Hindlimb muscle (tissue), 1 donor: ENCODE results near the gene SCN1B. TPM values are rescaled to one million over a fixed set of nuclear protein-coding genes. Genes with fewer than 3 reads are reported as not detected.

Source experiments
- DNase-seq: peaks from one replicate; pipeline ENCODE4 v3.0.0-alpha.2; 2013
- polyA plus RNA-seq: library from polyadenylated mRNA; unstranded; fragments of 120-200 nt; gene quantifications from one replicate; pipeline ENCODE4 v1.2.1, GENCODE V29; 2013; ENCODE audit not compliant: insufficient read length

SCN1B gene
- polyA plus RNA-seq, 1 donor: 7.2 TPM

DNA sequence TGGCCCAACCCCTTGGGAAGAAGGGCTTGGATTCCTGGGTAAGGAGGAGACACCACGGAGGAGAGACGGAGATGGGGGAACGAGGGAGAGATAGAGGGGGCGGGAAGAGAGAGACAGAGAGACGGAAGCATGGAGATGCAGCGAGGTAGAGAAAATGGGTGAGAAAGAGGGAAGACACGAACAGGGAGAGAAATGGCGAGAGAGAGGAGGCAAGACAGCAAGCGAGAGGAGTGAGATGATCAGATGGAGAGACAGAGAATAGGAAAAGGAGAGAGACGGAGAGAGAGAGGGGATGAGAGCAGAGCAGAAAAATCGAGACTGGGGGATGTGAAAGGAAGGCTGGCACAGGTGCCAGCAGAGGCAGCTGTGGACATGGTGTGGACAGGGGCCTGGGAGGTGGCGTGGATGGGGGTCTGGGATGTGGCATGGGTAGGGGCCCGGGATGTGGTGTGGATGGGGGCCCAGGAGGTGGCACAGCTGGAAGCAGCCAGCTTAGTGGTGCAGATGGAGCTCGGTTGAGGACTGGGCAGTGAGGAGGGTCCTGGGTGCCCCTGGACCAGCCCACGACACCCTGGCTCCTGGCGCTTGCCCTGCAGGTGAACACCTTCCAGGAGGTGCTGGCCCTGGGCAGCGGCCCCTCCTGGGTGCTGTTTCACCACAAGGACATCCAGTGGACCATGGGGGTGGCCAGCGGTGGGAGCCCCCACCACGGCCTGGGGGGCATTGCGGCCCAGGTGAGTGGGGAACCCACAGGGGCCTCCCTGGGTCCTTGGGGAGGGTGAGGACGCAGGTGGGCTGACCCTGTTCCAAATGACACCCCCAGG is 45.1 kb downstream of the SCN1B start:
- DNase-seq: no peak

DNA sequence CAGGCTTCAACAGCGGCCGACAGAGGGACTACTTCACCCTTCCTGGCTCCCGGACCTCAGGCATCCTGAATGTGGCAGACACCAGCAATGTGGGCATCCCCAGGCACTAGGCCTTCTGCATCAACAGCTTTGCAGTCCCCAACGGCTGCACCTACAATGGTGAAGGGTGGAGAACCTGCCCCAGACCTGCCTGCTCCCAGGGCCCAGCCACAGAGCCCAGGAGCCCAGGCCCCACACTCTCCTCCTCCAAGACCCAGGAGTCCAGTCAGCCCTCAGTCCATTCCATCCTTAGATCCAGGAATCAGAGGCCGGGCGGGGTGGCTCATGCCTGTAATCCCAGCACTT is 45.7 kb downstream of the SCN1B start:
- DNase-seq: no peak

DNA sequence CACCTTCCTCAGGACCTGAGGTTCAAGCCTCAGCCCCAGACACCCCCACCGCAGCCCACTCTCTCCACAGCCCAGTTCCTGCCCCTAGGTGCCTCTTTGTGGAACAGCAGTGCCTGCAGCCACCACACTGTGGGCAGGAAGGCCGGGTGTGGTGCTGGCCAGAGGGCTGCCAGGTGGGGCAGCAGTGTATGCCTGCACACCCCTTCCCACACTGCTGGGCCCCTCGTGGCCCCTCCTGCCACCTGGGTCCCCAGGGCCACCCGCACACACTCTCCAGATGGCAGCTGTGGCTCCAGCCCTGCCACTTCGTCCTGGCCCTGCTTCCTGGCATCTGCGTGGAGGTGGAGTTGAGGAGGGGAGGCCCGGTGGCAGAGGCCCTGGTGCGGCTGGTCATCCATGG is 46.4 kb downstream of the SCN1B start:
- no peak for DNase-seq

DNA sequence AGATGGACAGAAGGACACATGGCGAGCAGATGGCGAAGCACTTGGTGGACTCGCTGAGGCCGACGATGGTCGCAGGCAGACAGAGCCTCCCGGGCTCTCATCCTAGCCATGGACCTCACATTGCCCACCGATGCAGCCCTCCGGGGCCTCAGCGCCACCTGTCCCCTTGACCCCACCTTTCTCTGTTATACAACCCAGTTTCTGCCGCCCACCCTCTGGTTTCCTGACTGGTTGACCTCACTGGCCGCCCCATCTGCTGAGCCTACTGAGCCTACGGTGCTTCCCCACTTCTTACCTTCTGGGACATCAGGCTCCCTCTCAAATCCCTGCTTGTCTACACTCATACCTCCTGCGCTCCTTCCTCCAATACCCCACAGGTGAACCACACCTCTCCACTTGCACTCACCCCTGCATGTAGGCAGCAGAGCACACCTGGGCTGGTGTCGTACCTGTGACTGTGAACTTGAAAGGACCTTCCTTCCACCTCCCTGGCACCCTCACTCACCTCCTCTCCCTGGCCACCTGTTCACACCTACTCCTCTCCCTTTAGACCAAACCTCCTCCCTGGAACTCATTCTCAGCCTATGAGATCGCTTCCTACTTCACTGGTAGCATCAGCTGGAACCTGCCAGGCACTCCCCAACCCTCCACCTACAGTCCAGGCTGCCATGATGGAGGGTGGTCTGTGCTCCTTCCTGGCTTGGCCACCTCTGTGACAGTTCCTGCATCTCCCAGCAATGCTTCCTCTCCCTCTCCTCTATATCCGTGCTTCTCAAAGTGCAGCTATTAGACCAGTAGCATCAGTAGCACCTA is 47.3 kb downstream of the SCN1B start:
- DNase-seq: no peak

DNA sequence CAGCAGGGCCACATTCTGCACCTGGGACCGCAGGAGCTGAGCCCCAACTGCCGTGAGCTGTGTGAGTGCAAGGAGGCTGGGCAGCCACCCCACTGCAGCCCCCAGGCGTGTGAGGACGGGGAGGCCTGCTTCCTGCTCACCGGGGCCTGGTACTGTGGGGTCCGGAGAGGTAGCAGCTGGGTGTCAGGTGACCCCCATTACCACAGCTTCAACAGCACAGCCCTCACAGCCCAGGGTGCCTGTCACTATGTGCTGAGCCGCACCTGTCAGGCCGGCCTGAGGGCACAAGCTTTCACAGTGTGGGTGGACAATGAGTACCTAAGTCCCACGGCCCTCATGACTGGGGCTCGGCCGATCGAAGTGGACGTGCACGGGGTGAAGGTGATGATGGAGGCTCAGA is 49.6 kb downstream of the SCN1B start:
- DNase-seq: no peak

DNA sequence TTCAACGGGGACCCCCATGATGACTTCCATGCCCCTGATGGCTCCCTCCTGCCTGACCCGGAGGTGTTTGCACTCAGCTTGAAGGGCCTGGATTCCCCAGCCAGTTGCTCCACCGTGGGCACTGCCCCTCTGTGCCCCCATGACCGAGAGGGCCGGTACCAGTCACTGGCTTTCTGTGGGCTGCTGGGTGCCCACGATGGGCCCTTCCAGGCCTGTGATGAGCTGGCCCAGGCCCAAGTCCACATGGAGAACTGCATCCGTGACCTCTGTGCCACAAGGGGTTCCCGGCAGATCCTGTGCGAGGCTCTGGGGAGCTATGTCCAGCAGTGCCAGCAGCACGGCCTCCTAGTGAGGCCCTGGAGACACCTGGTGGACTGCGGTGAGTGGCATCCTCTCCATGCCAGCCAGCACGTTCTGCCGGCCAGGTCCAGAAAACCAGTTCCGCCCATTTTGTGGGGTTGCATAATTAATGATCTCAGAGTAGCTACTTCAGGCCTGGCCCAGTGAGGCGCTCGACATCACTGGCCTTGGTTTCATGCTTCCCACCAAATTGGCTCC is 50.4 kb downstream of the SCN1B start:
- DNase-seq: no peak

DNA sequence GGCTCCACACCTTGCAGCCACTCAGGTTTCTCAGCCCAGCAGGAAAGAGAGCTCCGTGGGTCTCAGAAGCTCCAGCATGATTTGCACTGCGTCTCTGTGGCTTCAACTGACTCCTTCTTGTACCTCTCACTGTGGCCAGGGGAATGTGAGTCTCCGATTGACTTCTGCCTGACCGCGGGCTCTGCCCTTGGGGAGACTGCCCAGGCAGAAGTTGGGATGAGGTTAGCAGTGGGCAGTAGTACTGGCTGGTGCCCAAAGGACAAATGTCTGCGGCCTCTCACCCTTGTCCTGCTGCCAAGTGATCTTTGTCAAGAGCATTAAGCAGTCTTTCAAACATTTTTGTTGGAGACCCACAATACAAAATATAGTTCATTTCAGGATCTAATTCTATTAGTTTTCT is 50.9 kb downstream of the SCN1B start:
- DNase-seq: no peak

DNA sequence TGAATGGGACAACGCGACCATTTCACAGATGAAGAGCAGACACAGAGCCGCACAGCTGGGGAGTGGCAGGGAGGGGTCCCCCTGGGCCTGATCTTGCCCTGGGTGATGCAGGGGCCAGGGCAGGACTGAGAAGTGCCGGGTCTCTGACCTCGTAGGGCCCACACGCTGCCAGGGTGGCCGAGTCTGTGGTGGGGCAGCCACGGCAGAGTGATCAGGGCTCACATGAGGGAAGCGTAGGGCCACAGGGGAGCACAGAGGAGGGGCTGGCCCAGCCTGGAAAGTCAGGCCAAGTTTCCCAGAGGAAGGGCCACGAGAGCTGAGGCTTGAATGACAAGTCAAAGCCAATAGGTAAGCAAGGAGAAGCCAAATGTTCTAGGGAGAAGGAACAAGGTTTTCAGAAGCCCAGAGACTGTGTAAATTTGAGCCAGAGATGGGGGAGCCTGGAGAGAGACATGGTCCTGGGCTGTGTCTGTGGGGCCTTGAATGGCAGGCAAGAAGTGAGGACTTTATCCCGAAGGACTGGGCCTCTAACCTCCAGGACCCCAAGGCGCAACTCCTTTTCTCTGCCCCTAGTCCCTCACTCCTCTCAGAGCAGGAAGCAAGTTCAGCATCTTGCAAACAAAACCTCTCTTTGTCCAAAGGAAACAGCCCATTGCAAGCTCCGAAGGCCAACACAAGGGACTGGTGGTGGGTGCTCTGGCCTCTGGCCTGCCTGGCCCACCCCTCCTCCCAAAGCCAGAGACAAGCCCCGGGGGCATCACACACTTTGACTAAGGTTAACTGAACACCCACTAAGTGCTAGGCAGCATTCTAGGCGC is 53.6 kb downstream of the SCN1B start:
- no peak for DNase-seq

DNA sequence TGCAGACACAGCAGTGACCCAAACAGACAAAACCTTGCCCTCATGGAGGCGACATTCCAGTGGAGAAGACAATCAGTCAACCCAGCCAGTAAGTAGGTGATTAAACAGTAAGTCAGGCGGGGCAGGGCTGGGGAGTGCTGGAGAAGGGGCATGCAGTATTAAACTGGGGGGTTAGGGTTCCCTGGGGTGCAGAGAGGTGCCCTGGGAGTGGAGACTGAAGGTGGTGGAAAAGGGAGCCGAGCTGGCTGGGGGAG is 54.2 kb downstream of the SCN1B start:
- DNase-seq: no peak

DNA sequence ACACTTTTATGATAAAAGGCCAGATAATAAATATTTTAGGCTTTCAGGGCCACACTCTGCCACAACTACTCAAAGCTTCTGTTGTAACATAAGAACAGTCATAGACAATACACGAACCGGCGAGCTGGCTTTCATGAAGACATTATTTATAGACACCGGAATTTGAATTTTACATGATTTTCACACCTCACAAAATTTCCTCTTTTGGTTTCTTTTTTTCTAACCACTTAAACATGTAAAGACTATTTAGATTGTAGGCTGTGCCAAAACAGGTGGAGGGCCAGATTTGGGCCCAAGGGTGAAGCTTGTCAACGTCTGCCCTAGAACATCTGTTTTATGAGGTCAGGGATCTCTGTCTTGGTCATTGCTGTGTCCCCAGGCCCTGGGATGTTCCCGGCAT is 55.7 kb downstream of the SCN1B start:
- no peak for DNase-seq

DNA sequence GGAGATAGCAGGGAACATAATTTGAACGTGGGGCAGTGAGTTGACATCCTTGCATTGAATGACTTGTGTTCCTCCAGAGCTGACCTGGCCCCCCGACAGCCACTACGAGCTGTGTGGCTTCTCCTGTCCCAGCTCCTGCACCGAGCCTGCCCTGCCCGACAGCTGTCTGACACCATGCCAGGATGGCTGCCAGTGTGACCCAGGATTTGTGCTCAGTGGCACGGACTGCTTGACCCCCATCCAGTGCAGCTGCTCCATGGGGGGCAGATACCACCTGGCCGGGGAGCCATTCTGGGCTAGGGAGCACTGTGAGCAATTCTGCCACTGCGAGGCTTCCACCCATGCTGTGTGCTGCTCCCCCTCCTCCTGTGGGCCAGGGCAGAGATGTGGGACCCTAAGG is 56.2 kb downstream of the SCN1B start:
- no peak for DNase-seq

DNA sequence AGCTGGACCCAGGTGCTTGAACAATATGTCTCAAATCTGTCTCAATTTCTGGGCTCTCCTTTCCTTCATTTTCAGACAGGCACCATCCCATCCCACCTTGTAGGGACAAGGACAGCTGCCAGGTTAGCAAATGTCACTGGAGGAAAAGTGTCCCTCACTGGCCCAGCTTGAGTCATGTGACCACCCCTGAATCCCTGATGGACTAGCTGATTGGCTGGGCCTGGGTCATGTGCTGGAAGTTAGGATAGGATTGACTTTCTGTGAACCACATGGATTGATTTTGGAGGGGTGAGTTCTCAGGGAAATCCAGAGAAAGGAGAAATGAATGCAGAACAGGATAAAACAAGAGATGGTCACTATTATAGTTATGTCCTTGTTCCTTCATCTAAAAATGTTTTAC is 57.1 kb downstream of the SCN1B start:
- no peak for DNase-seq

DNA sequence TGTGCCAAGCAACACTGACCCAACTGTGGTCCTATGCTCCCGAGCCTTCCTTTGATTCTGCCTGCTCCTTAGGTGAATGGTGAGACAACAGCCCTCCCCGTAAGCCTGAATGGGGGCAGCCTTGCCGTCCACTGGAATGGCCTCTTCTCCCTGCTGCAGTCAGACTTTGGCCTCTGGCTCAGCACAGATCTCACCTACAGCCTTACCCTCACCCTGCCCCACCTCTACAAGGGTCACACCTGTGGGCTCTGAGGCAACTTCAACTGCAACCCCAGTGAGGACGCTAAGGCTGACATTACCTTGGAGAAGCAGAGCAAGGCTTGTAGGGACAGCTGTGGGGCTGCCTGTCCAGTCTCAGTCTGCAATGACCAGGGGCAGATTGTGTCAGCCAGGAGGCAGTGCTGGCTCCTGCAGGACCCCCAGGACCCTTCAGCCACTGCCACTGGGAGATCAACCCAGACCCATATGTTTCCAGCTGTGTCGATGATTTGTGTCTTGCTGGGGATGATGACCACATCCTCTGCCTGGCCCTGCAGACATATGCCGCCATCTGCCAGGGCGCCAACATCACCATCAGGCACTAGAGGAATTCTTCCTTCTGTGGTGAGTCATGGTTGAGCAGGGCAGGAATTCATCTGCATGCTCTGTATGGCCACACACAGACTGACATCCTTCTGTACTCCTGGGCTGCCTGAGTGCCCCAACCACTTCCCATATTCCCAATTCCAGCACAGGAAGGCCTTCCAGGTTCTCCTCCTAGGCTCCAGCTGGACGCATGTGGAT is 58.1 kb downstream of the SCN1B start:
- no peak for DNase-seq

DNA sequence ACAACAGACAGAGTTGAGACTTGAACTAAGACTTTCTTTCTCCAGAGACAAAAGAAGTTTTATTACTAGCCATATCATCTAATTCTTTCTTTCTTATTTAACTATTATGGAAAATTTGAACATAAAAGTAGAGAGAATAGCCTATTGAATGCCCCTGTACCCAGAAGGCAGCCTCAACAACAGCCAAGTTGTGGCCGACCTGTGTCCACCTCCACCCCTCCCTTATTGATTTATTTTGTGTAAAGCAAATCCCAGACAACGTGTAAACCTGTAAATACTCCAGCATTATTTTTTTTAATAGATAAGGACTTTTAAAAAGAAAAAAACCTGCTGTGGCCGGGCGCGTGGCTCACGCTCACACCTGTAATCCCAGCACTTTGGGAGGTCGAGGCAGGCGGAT is 59.3 kb downstream of the SCN1B start:
- DNase-seq: no peak

Other genes starting within 250 kb of the SCN1B start
- gene ZNF30, start 103.6 kb upstream of the SCN1B start, polyA plus RNA-seq: 3.9 TPM
- 2.7 TPM for gene ZNF792, start 66.2 kb upstream of the SCN1B start, polyA plus RNA-seq
- gene GRAMD1A, start 30.1 kb upstream of the SCN1B start, polyA plus RNA-seq: 48.5 TPM
- gene HPN, start 11.3 kb downstream of the SCN1B start, polyA plus RNA-seq: 0.36 TPM
- gene FXYD3, start 85.4 kb downstream of the SCN1B start, polyA plus RNA-seq: 0.97 TPM
- gene LGI4, start 104.6 kb downstream of the SCN1B start, polyA plus RNA-seq: 13.2 TPM
- gene FXYD1, start 108.4 kb downstream of the SCN1B start, polyA plus RNA-seq: 281 TPM
- gene FXYD7, start 112.8 kb downstream of the SCN1B start, polyA plus RNA-seq: 0.65 TPM
- 22.3 TPM for gene FXYD5, start 124.3 kb downstream of the SCN1B start, polyA plus RNA-seq
- gene FAM187B, start 198.3 kb downstream of the SCN1B start, polyA plus RNA-seq: not detected
- gene LSR, start 218.5 kb downstream of the SCN1B start, polyA plus RNA-seq: 5.3 TPM
- 119 TPM for gene USF2, start 238.5 kb downstream of the SCN1B start, polyA plus RNA-seq